HFF-Myc (cell line): Measurements from ENCODE around the gene SERINC5.

ENCODE experiments used
- DNase-seq: peaks from one replicate; pipeline ENCODE4 v3.0.0-alpha.2; 2011; ENCODE audit warnings: low read depth; ENCODE audit errors: extremely low read depth
- H3K4me3 ChIP-seq: replicated peaks from 2 replicates; pipeline ENCODE4 v1.5.1; 2011; ENCODE audit warnings: low read depth, mild to moderate bottlenecking, control low read depth, low read length
- CTCF ChIP-seq: IDR thresholded peaks from 2 replicates; pipeline ENCODE4 v1.5.1; 2012; ENCODE audit warnings: mild to moderate bottlenecking, low read depth, low read length, control low read depth; ENCODE audit errors: missing control alignments

SERINC5 gene

GRCh38 chr5:80289320-80289719 is 33.5 kb upstream of the SERINC5 start:
- TF ChIP-seq CTCF = no peak
- no peak for DNase-seq
- no peak overlapping the region for H3K4me3 ChIP-seq

- DNase-seq = no peak
- H3K4me3 ChIP-seq = no peak overlapping the region
- TF ChIP-seq CTCF = no peak
Observed at GRCh38 chr5:80288177-80288576, 32.3 kb upstream of the SERINC5 start.

GRCh38 chr5:80284720-80285119 is 28.9 kb upstream of the SERINC5 start:
- no peak for DNase-seq
- H3K4me3 ChIP-seq = no peak overlapping the region
- no peak for TF ChIP-seq CTCF

- H3K4me3 ChIP-seq = no peak overlapping the region
- no peak for TF ChIP-seq CTCF
- DNase-seq = no peak
Observed at GRCh38 chr5:80283360-80283759, 27.5 kb upstream of the SERINC5 start.

GRCh38 chr5:80282054-80282453 is 26.2 kb upstream of the SERINC5 start:
- no peak for DNase-seq
- no peak for TF ChIP-seq CTCF
- H3K4me3 ChIP-seq = no peak overlapping the region

- TF ChIP-seq CTCF = no peak
- no peak for DNase-seq
- H3K4me3 ChIP-seq = no peak overlapping the region
Observed at GRCh38 chr5:80277191-80277590, 21.3 kb upstream of the SERINC5 start.

GRCh38 chr5:80276186-80276585 is 20.3 kb upstream of the SERINC5 start:
- no peak for DNase-seq
- no peak overlapping the region for H3K4me3 ChIP-seq
- no peak for TF ChIP-seq CTCF
